ENCODE data around the gene CCDC51. TPM values are rescaled to one million over a fixed set of nuclear protein-coding genes. Genes with fewer than 3 reads are reported as not detected.

The CCDC51 gene
- total and polyA plus RNA-seq, 2 experiments from 2014 or later = 18.6 to 31.4 TPM

DNA sequence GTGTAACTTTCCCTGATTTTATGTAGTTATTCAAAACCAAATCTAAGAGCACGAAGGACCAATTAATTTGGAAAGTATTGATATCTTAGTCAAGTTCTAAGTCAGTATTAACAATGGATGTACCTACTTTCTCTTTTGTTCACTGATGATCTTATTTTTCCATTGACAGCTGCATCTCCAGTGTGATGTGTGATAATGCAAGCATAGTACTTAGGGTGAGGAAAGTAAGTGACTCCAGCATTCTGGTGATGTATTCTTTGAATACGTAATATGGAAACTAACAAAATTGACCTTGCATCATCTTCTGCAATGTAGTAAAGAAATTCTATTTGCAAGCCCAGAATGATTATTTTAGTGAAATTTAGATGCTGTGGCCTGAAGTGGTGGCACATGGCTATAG lies 45.5 kb downstream of the CCDC51 start:
- TF ChIP-seq, protein P1, sequence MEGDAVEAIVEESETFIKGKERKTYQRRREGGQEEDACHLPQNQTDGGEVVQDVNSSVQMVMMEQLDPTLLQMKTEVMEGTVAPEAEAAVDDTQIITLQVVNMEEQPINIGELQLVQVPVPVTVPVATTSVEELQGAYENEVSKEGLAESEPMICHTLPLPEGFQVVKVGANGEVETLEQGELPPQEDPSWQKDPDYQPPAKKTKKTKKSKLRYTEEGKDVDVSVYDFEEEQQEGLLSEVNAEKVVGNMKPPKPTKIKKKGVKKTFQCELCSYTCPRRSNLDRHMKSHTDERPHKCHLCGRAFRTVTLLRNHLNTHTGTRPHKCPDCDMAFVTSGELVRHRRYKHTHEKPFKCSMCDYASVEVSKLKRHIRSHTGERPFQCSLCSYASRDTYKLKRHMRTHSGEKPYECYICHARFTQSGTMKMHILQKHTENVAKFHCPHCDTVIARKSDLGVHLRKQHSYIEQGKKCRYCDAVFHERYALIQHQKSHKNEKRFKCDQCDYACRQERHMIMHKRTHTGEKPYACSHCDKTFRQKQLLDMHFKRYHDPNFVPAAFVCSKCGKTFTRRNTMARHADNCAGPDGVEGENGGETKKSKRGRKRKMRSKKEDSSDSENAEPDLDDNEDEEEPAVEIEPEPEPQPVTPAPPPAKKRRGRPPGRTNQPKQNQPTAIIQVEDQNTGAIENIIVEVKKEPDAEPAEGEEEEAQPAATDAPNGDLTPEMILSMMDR (IDR thresholded peaks at IDR 0.05; ENCODE audit: low read depth, low read length) = no peak
- no peaks in the 10 kb centered on the region for H3K9me3 ChIP-seq (ENCODE audit: low read depth)
- no peaks in the 10 kb centered on the region for H3K4me1 ChIP-seq (ENCODE audit: low read depth)
- no peaks in the 10 kb centered on the region for H3K27me3 ChIP-seq
- H3K36me3 ChIP-seq = no peaks in the 10 kb centered on the region
- no peak overlapping the region for H3K4me3 ChIP-seq
- no peak overlapping the region for H3K27ac ChIP-seq
- DNase-seq (ENCODE audit: low read depth in 1 of 2, low spot score in 1 of 2) = no peak

DNA sequence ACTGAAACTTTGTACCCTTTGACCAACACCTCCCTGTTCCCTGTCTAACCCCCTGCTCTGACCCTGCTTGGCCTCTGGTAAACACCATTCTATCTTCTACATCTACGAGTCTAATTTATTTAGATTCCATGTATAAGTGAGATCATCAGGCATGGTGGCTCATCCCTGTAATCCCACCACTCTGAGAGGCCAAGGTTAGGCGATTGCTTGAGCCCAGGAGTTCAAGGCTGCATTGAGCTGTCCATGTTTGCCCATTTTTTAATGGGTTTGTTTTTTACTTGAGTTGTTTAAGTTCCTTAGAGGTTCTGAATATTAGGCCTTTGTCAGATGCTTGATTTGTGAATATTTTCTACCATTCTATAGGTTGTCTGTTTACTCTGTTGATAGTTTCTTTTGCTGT lies 51.0 kb downstream of the CCDC51 start:
- Histone ChIP-seq H3K27me3 (no peaks in the 10 kb centered on the region), H3K36me3 (no peaks in the 10 kb centered on the region), H3K4me1 (ENCODE audit: low read depth) (no peaks in the 10 kb centered on the region), H3K9me3 (ENCODE audit: low read depth) (no peaks in the 10 kb centered on the region), H3K4me3 (no peak overlapping the region), H3K27ac (no peak overlapping the region)
- TF ChIP-seq, protein P1 (IDR thresholded peaks at IDR 0.05; ENCODE audit: low read depth, low read length) = no peak
- no peak for DNase-seq (ENCODE audit: low read depth in 1 of 2, low spot score in 1 of 2)

DNA sequence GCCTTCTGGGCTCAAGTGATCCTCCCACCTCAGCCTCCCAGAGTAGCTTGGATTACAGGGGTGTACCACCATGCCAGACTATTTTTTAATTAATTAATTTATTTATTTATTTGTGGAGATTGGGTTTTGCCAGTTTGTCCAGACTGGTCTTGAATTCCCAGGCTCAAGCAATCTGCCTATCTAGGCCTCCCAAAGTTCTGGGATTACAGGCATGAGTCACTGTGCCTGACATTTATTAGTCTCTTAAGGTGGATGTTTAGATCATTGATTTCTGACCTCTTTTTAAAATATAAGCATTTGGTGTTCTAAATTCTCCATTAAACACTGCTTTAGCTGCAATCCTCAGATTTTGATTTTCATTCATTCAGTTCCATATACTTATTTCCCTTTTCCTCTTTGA lies 52.3 kb downstream of the CCDC51 start:
- Histone ChIP-seq H3K4me3 (no peak overlapping the region), H3K9me3 (ENCODE audit: low read depth) (no peaks in the 10 kb centered on the region), H3K36me3 (no peaks in the 10 kb centered on the region), H3K27ac (no peak overlapping the region), H3K27me3 (no peaks in the 10 kb centered on the region), H3K4me1 (ENCODE audit: low read depth) (no peaks in the 10 kb centered on the region)
- TF ChIP-seq, protein P1 (IDR thresholded peaks at IDR 0.05; ENCODE audit: low read depth, low read length) = no peak
- no peak for DNase-seq (ENCODE audit: low read depth in 1 of 2, low spot score in 1 of 2)

Other genes with a start within 250 kb of the CCDC51 start
- not detected in 2 replicates for gene CAMP, start 216.6 kb downstream of the CCDC51 start, total RNA-seq
- gene CAMP, start 216.6 kb downstream of the CCDC51 start, polyA plus RNA-seq = not detected in 2 replicates
- gene ZNF589, start 199.0 kb downstream of the CCDC51 start, total RNA-seq = 9.1 and 19.4 TPM in 2 replicates
- 15.0 and 15.3 TPM in 2 replicates for gene ZNF589, start 199.0 kb downstream of the CCDC51 start, polyA plus RNA-seq
- 40.5 and 42.1 TPM in 2 replicates for gene NME6, start 138.8 kb downstream of the CCDC51 start, total RNA-seq
- 65.6 and 69.8 TPM in 2 replicates for gene NME6, start 138.8 kb downstream of the CCDC51 start, polyA plus RNA-seq
- not detected in 2 replicates for gene SPINK8, start 106.5 kb downstream of the CCDC51 start, total RNA-seq
- gene SPINK8, start 106.5 kb downstream of the CCDC51 start, polyA plus RNA-seq = not detected in 2 replicates
- 0.51 TPM in 1 of 2 replicates, not detected in the other for gene FBXW12, start 67.9 kb downstream of the CCDC51 start, total RNA-seq
- gene FBXW12, start 67.9 kb downstream of the CCDC51 start, polyA plus RNA-seq = 0.39 TPM in 1 of 2 replicates, not detected in the other
- gene PLXNB1, start 10.0 kb downstream of the CCDC51 start, total RNA-seq = 38.5 and 47.1 TPM in 2 replicates
- gene PLXNB1, start 10.0 kb downstream of the CCDC51 start, polyA plus RNA-seq = 23.9 and 28.3 TPM in 2 replicates
- 172 and 395 TPM in 2 replicates for gene TMA7, start 138 bp upstream of the CCDC51 start, total RNA-seq
- gene TMA7, start 138 bp upstream of the CCDC51 start, polyA plus RNA-seq = 517 and 609 TPM in 2 replicates
- gene ATRIP, start 6.6 kb upstream of the CCDC51 start, total RNA-seq = 8.7 and 9.4 TPM in 2 replicates
- 6.4 and 11.2 TPM in 2 replicates for gene ATRIP, start 6.6 kb upstream of the CCDC51 start, polyA plus RNA-seq
- 68.0 and 86.0 TPM in 2 replicates for gene SHISA5, start 64.1 kb upstream of the CCDC51 start, total RNA-seq
- 92.3 and 147 TPM in 2 replicates for gene SHISA5, start 64.1 kb upstream of the CCDC51 start, polyA plus RNA-seq
- gene PFKFB4, start 116.7 kb upstream of the CCDC51 start, total RNA-seq = 64.9 and 94.4 TPM in 2 replicates
- gene PFKFB4, start 116.7 kb upstream of the CCDC51 start, polyA plus RNA-seq = 43.8 and 74.7 TPM in 2 replicates
- 0.81 and 1.1 TPM in 2 replicates for gene UCN2, start 123.7 kb upstream of the CCDC51 start, total RNA-seq
- 0.47 and 0.95 TPM in 2 replicates for gene UCN2, start 123.7 kb upstream of the CCDC51 start, polyA plus RNA-seq
- 53.8 and 76.6 TPM in 2 replicates for gene COL7A1, start 155.2 kb upstream of the CCDC51 start, total RNA-seq
- gene COL7A1, start 155.2 kb upstream of the CCDC51 start, polyA plus RNA-seq = 41.3 and 63.0 TPM in 2 replicates
- gene UQCRC1, start 169.5 kb upstream of the CCDC51 start, total RNA-seq = 620 and 675 TPM in 2 replicates
- gene UQCRC1, start 169.5 kb upstream of the CCDC51 start, polyA plus RNA-seq = 735 and 870 TPM in 2 replicates
- gene TMEM89, start 181.7 kb upstream of the CCDC51 start, total RNA-seq = not detected in 2 replicates
- gene TMEM89, start 181.7 kb upstream of the CCDC51 start, polyA plus RNA-seq = 0.59 TPM in 1 of 2 replicates, not detected in the other
- 55.8 and 87.4 TPM in 2 replicates for gene SLC26A6, start 195.3 kb upstream of the CCDC51 start, total RNA-seq
- gene SLC26A6, start 195.3 kb upstream of the CCDC51 start, polyA plus RNA-seq = 52.0 and 68.1 TPM in 2 replicates
- 5.4 and 5.9 TPM in 2 replicates for gene CELSR3, start 222.8 kb upstream of the CCDC51 start, total RNA-seq
- gene CELSR3, start 222.8 kb upstream of the CCDC51 start, polyA plus RNA-seq = 3.1 and 3.4 TPM in 2 replicates
- gene NCKIPSD, start 245.8 kb upstream of the CCDC51 start, total RNA-seq = 68.7 and 73.4 TPM in 2 replicates
- gene NCKIPSD, start 245.8 kb upstream of the CCDC51 start, polyA plus RNA-seq = 49.6 and 51.7 TPM in 2 replicates